DND-41 (cell line): ENCODE measurements around the gene HIBADH.
"Not testable (repeated sequence)": the region's sequence is repeated elsewhere in the genome, so short reads cannot be mapped to it uniquely, and the experiment has no call there.

ENCODE experiments used
- CTCF ChIP-seq: IDR thresholded peaks from 2 replicates; pipeline ENCODE4 v1.5.1; 2012; ENCODE audit warnings: borderline replicate concordance, low read length, moderate library complexity, mild to moderate bottlenecking; ENCODE audit not compliant: poor library complexity, severe bottlenecking; ENCODE audit errors: extremely low read depth
- EZH2 ChIP-seq: IDR thresholded peaks from 3 replicates; pipeline ENCODE4 v1.6.1; 2012; ENCODE audit warnings: borderline replicate concordance, low read depth, mild to moderate bottlenecking, moderate library complexity, low read length, inconsistent platforms; ENCODE audit not compliant: severe bottlenecking

- TF ChIP-seq CTCF, EZH2: not testable (repeated sequence)
These were observed 23.6 kb downstream of the HIBADH start for GRCh38 chr7:27639048-27639447.
